Body of pancreas (tissue), 4 donors: ENCODE results near the gene SEMA3A.

Experiments used
- CTCF ChIP-seq, 7 experiments: fragments of 450-650 bp in 4 of 7; fragments of 200-600 bp in 3 of 7; sonication (generic) in 3 of 7; IDR thresholded peaks; one replicate each; pipeline ENCODE4 v1.5.1; 2016 to 2019; ENCODE audit warnings: antibody characterized with exemption in 7 of 7
- POLR2A ChIP-seq, 3 donors: fragments of 450-650 bp; IDR thresholded peaks; one replicate each; pipeline ENCODE4 v1.6.1; 2016; ENCODE audit warnings: antibody characterized with exemption in 3 of 3, mild to moderate bottlenecking in 2 of 3

DNA sequence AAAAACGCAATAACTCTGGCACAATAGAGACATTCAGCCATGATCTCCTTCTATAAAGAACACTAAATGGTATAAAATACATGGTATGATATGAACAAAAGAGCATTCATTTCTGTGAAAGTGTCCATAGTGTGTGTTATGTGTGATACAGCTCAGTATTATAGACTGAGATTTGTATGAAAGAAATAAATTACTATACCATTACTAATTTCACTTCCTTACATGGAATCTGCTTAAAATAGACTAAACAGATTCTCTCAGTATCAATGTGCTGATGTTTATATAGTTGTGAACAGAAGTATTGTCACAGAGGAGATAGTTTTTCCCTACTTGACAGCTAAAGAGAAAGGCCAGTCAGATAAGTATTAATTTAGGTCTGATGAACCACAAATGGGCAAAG, 10.8 kb downstream of the SEMA3A start:
- TF ChIP-seq CTCF (IDR thresholded peaks at IDR 0.05) (no peak), POLR2A (IDR thresholded peaks at IDR 0.05) (no peak)
